Neural progenitor cell (in vitro differentiated cells): Measurements from ENCODE around the gene PIP4K2C. TPM values are rescaled to one million over a fixed set of nuclear protein-coding genes. Genes with fewer than 3 reads are reported as not detected.

Experiments
- DNase-seq: peaks from one replicate; pipeline ENCODE4 v3.0.0-alpha.2; 2016; ENCODE audit warnings: low spot score
- H2AFZ ChIP-seq: fragments of 200-600 bp; sonication (generic); replicated peaks from 2 replicates; pipeline ENCODE4 v1.6.1; 2016; ENCODE audit warnings: antibody characterized with exemption
- H3F3A ChIP-seq: fragments of 200-600 bp; sonication (generic); 2 replicates; pipeline ENCODE4 v1.6.1; 2016; ENCODE audit warnings: antibody characterized with exemption, low read depth
- H3K27ac ChIP-seq: fragments of 200-600 bp; sonication (generic); 2 replicates; pipeline ENCODE4 v1.5.1; 2016; ENCODE audit warnings: mild to moderate bottlenecking
- H3K27me3 ChIP-seq: fragments of 200-600 bp; sonication (generic); 2 replicates; pipeline ENCODE4 v1.6.1; 2016; ENCODE audit warnings: mild to moderate bottlenecking, moderate library complexity
- H3K36me3 ChIP-seq: fragments of 200-600 bp; sonication (generic); 2 replicates; pipeline ENCODE4 v1.5.1; 2016
- H3K4me1 ChIP-seq: fragments of 200-600 bp; sonication (generic); 2 replicates; pipeline ENCODE4 v1.6.1; 2016; ENCODE audit warnings: mixed run types
- H3K4me2 ChIP-seq: fragments of 200-600 bp; sonication (generic); 2 replicates; pipeline ENCODE4 v1.6.1; 2016
- H3K4me3 ChIP-seq: fragments of 200-600 bp; sonication (generic); 2 replicates; pipeline ENCODE4 v1.5.1; 2016
- H3K79me2 ChIP-seq: fragments of 200-600 bp; sonication (generic); 2 replicates; pipeline ENCODE4 v1.6.1; 2016; ENCODE audit warnings: low read depth
- H3K9ac ChIP-seq: fragments of 200-600 bp; sonication (generic); 2 replicates; pipeline ENCODE4 v1.6.1; 2016
- H3K9me3 ChIP-seq: fragments of 200-600 bp; sonication (generic); 2 replicates; pipeline ENCODE4 v1.5.1; 2016; ENCODE audit warnings: low read depth
- H4K20me1 ChIP-seq: fragments of 200-600 bp; sonication (generic); 2 replicates; pipeline ENCODE4 v1.6.1; 2016; ENCODE audit warnings: low read depth
- H3K27ac Mint-ChIP-seq: 3 replicates; pipeline ENCODE4 v1.8.0; 2021; ENCODE audit warnings: mixed read lengths
- H3K27me3 Mint-ChIP-seq: 2 replicates; pipeline ENCODE4 v1.8.0; 2022; ENCODE audit warnings: low read depth, mild to moderate bottlenecking, inconsistent platforms, moderate library complexity, mixed read lengths; ENCODE audit not compliant: insufficient read depth
- H3K36me3 Mint-ChIP-seq: 3 replicates; pipeline ENCODE4 v1.8.0; 2021; ENCODE audit warnings: mixed read lengths
- H3K4me1 Mint-ChIP-seq: 3 replicates; pipeline ENCODE4 v1.8.0; 2021; ENCODE audit warnings: mixed read lengths
- H3K4me3 Mint-ChIP-seq: 3 replicates; pipeline ENCODE4 v1.8.0; 2021; ENCODE audit warnings: mild to moderate bottlenecking, moderate library complexity, mixed read lengths
- H3K9me3 Mint-ChIP-seq: 3 replicates; pipeline ENCODE4 v1.8.0; 2020; ENCODE audit warnings: mixed read lengths
- EZH2 ChIP-seq: fragments of 200-600 bp; sonication (generic); IDR thresholded peaks from 2 replicates; pipeline ENCODE4 v1.6.1; 2017; ENCODE audit warnings: antibody characterized with exemption, mild to moderate bottlenecking, moderate library complexity
- EZH2phosphoT487 ChIP-seq: fragments of 200-600 bp; sonication (generic); IDR thresholded peaks from 2 replicates; pipeline ENCODE4 v1.6.1; 2017; ENCODE audit warnings: antibody characterized with exemption
- total RNA-seq: library from RNA; depleted of rRNA; stranded (reverse); fragments of >200 nt; gene quantifications from 2 replicates; pipeline ENCODE4 v1.2.3, GENCODE V29; 2015; ENCODE audit warnings: low replicate concordance
- TF ChIP-seq, protein P1 (sequence below): fragments of 200-600 bp; sonication (generic); IDR thresholded peaks from 2 replicates; pipeline ENCODE4 v1.5.1; 2017; ENCODE audit warnings: antibody characterized with exemption, mild to moderate bottlenecking

Gene PIP4K2C
- total RNA-seq, 1 donor from 2014 or later = 15.5 TPM

DNA sequence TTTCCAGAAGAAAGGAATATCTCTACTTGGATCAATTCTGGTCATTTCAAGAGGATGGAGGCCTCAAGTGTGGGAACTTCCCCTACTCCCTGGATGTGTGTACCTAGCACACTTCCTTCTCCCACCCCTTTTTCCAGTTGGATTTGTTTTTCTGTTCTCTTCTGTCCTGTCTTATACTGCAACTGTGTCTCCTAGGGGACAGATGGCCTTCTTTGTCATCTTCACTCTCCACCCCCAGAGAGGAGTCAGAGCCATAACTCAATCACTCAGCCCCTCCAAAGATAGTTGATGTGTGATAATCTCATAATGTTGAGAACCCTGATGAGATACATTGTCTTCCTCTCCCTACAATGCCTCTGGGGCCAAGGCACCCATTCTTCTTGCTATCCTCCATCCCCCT, 11.6 kb downstream of the PIP4K2C start:
- H3K9me3 Mint-ChIP-seq = no peaks in the 10 kb centered on the region
- H3K27me3 Mint-ChIP-seq = peaks cover 8% of the 10 kb centered on the region
- TF ChIP-seq EZH2 (no peak), EZH2phosphoT487 (no peak)
- TF ChIP-seq, protein P1, sequence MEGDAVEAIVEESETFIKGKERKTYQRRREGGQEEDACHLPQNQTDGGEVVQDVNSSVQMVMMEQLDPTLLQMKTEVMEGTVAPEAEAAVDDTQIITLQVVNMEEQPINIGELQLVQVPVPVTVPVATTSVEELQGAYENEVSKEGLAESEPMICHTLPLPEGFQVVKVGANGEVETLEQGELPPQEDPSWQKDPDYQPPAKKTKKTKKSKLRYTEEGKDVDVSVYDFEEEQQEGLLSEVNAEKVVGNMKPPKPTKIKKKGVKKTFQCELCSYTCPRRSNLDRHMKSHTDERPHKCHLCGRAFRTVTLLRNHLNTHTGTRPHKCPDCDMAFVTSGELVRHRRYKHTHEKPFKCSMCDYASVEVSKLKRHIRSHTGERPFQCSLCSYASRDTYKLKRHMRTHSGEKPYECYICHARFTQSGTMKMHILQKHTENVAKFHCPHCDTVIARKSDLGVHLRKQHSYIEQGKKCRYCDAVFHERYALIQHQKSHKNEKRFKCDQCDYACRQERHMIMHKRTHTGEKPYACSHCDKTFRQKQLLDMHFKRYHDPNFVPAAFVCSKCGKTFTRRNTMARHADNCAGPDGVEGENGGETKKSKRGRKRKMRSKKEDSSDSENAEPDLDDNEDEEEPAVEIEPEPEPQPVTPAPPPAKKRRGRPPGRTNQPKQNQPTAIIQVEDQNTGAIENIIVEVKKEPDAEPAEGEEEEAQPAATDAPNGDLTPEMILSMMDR = no peak
- Histone ChIP-seq H3K4me3 (no peak overlapping the region), H3K9me3 (no peaks in the 10 kb centered on the region), H3K4me2 (no peak overlapping the region), H3K9ac (no peak overlapping the region), H3K79me2 (peaks cover 16% of the 10 kb centered on the region), H3K27ac (no peak overlapping the region), H3F3A (peaks cover 12% of the 10 kb centered on the region), H3K36me3 (no peaks in the 10 kb centered on the region), H3K27me3 (no peaks in the 10 kb centered on the region), H4K20me1 (peaks cover 4% of the 10 kb centered on the region), H3K4me1 (peaks cover 18% of the 10 kb centered on the region), H2AFZ (no peak overlapping the region)
- peaks cover 23% of the 10 kb centered on the region for H3K4me1 Mint-ChIP-seq
- no peak overlapping the region for H3K4me3 Mint-ChIP-seq
- no peak for DNase-seq
- peaks cover 22% of the 10 kb centered on the region for H3K36me3 Mint-ChIP-seq
- H3K27ac Mint-ChIP-seq = no peak overlapping the region

DNA sequence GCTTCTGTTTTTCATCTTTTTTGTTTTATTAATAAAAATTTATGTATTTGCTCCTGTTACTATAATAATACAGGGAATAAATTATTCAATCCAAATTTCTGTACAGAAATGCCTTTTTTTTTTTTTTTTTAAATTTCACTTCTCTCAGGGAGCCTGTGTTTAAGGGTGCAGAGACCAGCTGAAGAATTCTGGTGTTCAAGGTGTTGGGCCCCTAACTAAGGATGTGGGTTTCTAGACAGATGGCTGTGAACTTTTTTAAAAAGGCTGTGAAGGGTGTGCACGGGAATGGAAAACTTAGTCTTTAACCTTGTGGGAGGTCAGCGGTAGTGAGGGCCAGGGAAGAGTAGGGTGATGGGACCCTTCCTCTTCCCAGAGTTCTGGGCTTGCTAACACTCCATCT, 12.3 kb downstream of the PIP4K2C start:
- Histone ChIP-seq H3K79me2 (peaks cover 16% of the 10 kb centered on the region), H3K9me3 (no peaks in the 10 kb centered on the region), H4K20me1 (peaks cover 6% of the 10 kb centered on the region), H3K4me3 (no peak overlapping the region), H3K36me3 (no peaks in the 10 kb centered on the region), H3K27ac (no peak overlapping the region), H3K9ac (no peak overlapping the region), H2AFZ (peak overlapping the region; percentile 99), H3K4me2 (peak overlapping the region; percentile 95), H3K27me3 (no peaks in the 10 kb centered on the region), H3F3A (peaks cover 15% of the 10 kb centered on the region), H3K4me1 (peaks cover 18% of the 10 kb centered on the region)
- H3K4me1 Mint-ChIP-seq = peaks cover 23% of the 10 kb centered on the region
- H3K27me3 Mint-ChIP-seq = peaks cover 8% of the 10 kb centered on the region
- H3K9me3 Mint-ChIP-seq = no peaks in the 10 kb centered on the region
- no peak for DNase-seq
- peaks cover 26% of the 10 kb centered on the region for H3K36me3 Mint-ChIP-seq
- TF ChIP-seq, protein P1 = no peak
- TF ChIP-seq EZH2phosphoT487 (no peak), EZH2 (no peak)
- H3K27ac Mint-ChIP-seq = no peak overlapping the region
- H3K4me3 Mint-ChIP-seq = peak overlapping the region; percentile 91

DNA sequence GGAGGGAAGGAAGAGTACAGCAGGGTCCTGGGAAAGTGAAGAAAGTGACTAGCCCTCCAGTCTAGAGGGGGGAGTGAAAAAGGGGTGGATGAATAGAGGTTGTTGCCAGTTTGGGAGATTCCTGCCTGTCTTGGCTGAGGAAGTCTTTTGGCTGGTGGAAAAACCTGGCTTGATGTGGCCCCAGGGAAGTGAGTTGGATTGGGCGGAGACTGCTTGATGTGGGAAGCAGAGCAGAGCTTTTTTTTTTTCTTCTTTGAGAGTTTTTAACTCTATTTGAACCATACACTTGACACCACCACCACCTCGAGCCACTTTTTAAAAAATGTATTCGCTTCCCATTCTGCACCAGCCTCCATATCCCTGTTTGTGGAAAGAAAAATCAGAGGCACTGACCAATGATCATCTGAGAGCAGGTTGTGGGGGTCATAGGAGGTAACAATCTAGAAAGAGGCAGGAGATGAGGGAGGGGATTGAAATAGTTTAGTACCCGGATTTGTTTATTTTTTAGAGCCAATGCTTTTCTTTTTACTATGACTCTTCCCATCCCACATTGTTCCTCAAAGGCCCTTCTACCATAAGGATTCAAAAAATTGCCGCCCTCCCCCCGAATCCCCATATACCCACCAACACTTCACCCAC, 12.9 kb downstream of the PIP4K2C start:
- Histone ChIP-seq H3K9ac (peak overlapping the region; percentile 83), H3K36me3 (no peaks in the 10 kb centered on the region), H3K4me2 (peak overlapping the region; percentile 95), H4K20me1 (peaks cover 8% of the 10 kb centered on the region), H3K27ac (no peak overlapping the region), H3F3A (peaks cover 21% of the 10 kb centered on the region), H3K4me3 (peak overlapping the region; percentile 98), H3K79me2 (peaks cover 16% of the 10 kb centered on the region), H3K27me3 (no peaks in the 10 kb centered on the region), H3K9me3 (no peaks in the 10 kb centered on the region), H2AFZ (peak overlapping the region; percentile 99), H3K4me1 (peaks cover 18% of the 10 kb centered on the region)
- TF ChIP-seq, protein P1 = no peak
- TF ChIP-seq EZH2phosphoT487 (no peak), EZH2 (no peak)
- H3K27ac Mint-ChIP-seq = peak overlapping the region; percentile 96
- no peak for DNase-seq
- peaks cover 22% of the 10 kb centered on the region for H3K36me3 Mint-ChIP-seq
- no peaks in the 10 kb centered on the region for H3K9me3 Mint-ChIP-seq
- peak overlapping the region; percentile 91 for H3K4me3 Mint-ChIP-seq
- peaks cover 8% of the 10 kb centered on the region for H3K27me3 Mint-ChIP-seq
- peaks cover 23% of the 10 kb centered on the region for H3K4me1 Mint-ChIP-seq
